ENCODE data around the gene RAB31. TPM values are rescaled to one million over a fixed set of nuclear protein-coding genes. Genes with fewer than 3 reads are reported as not detected.
A peak's percentile ranks its signal among the peaks of the same experiment; 100 is the strongest.
"Not testable (repeated sequence)": the region's sequence is repeated elsewhere in the genome, so short reads cannot be mapped to it uniquely, and the experiment has no call there.

Gene RAB31
- polyA plus RNA-seq, 1 of the 3 experiments (the other 2 are of a cell fraction): 23.0 TPM

DNA sequence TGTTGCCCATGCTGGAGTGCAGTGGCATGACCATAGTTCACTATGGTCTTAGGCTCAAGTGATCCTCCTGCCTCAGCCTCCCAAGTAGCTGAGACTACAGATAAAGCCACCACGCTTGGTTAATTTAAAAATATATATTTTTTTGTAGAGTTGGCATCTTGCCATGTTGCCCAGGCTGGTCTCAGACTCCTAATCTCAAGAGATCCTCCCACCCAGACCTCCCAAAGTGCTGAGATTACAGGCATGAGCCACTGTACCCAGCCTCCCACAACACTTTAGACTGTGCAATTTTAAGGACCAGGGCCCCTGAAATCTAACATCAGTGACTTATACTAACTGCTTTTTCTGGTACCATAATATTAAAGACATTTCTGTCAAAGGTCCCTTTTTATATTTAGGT, 182.9 kb downstream of the RAB31 start:
- no peak for TF ChIP-seq EP300 (IDR thresholded peaks at IDR 0.05; ENCODE audit: borderline replicate concordance in 1 of 2, low read depth in 1 of 2, low read length in 1 of 2)
- TF ChIP-seq NRF1 (IDR thresholded peaks at IDR 0.05; ENCODE audit: low read depth, low read length): no peak
- TF ChIP-seq, protein P1, sequence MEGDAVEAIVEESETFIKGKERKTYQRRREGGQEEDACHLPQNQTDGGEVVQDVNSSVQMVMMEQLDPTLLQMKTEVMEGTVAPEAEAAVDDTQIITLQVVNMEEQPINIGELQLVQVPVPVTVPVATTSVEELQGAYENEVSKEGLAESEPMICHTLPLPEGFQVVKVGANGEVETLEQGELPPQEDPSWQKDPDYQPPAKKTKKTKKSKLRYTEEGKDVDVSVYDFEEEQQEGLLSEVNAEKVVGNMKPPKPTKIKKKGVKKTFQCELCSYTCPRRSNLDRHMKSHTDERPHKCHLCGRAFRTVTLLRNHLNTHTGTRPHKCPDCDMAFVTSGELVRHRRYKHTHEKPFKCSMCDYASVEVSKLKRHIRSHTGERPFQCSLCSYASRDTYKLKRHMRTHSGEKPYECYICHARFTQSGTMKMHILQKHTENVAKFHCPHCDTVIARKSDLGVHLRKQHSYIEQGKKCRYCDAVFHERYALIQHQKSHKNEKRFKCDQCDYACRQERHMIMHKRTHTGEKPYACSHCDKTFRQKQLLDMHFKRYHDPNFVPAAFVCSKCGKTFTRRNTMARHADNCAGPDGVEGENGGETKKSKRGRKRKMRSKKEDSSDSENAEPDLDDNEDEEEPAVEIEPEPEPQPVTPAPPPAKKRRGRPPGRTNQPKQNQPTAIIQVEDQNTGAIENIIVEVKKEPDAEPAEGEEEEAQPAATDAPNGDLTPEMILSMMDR (IDR thresholded peaks at IDR 0.05): no peak
- no peak for TF ChIP-seq TAF1 (IDR thresholded peaks at IDR 0.05; ENCODE audit: borderline replicate concordance, low read depth, low read length)
- no peak for TF ChIP-seq YY1 (IDR thresholded peaks at IDR 0.05; ENCODE audit: low read depth)
- TF ChIP-seq, protein P2, sequence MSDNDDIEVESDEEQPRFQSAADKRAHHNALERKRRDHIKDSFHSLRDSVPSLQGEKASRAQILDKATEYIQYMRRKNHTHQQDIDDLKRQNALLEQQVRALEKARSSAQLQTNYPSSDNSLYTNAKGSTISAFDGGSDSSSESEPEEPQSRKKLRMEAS (IDR thresholded peaks at IDR 0.05; ENCODE audit: low read depth): no peak
- no peak for TF ChIP-seq TCF12 (IDR thresholded peaks at IDR 0.05)
- TF ChIP-seq GABPA (IDR thresholded peaks at IDR 0.05; ENCODE audit: low read depth): no peak
- no peak for TF ChIP-seq TEAD4 (IDR thresholded peaks at IDR 0.05; ENCODE audit: borderline replicate concordance, insufficient read depth)
- WGBS (ENCODE audit: low lambda C conversion rate): 88% methylated on average over 1 of the region's 1 CpG
- H3K9me2 ChIP-seq: no peaks in the 10 kb centered on the region
- ChIA-PET POLR2A (no interaction called here), CTCF (no interaction called here)
- no peak overlapping the region for H2AFZ ChIP-seq (ENCODE audit: low read depth)
- H3K27ac ChIP-seq (ENCODE audit: low read depth in 2 of 2, low read length in 1 of 2): peak overlapping the region in 1 of 2 experiments; percentile 11; a peak in 1 of 4 replicates
- no peaks in the 10 kb centered on the region for H3K36me3 ChIP-seq (replicated peaks in 1 of 2; ENCODE audit: control insufficient read depth in 1 of 2, insufficient read depth in 2 of 2, low read length in 1 of 2)
- no peaks in the 10 kb centered on the region for H3F3A ChIP-seq (replicated peaks; ENCODE audit: insufficient read depth)
- H3K9ac ChIP-seq: no peak overlapping the region
- no peaks in the 10 kb centered on the region for H3K9me3 ChIP-seq
- DNase-seq: no peak
- no peaks in the 10 kb centered on the region for H3K27me3 ChIP-seq (ENCODE audit: insufficient read depth)
- H3K4me3 ChIP-seq (ENCODE audit: low read depth in 2 of 2, low read length in 1 of 2): no peak overlapping the region
- H4K20me1 ChIP-seq (ENCODE audit: insufficient read depth): no peaks in the 10 kb centered on the region
- no peaks in the 10 kb centered on the region for H3K4me1 ChIP-seq (ENCODE audit: control insufficient read depth in 1 of 2, insufficient read depth in 2 of 2, low read depth in 1 of 2, low read length in 1 of 2)
- H3K4me2 ChIP-seq: no peak overlapping the region
- no peaks in the 10 kb centered on the region for H3K79me2 ChIP-seq (ENCODE audit: insufficient read depth)

DNA sequence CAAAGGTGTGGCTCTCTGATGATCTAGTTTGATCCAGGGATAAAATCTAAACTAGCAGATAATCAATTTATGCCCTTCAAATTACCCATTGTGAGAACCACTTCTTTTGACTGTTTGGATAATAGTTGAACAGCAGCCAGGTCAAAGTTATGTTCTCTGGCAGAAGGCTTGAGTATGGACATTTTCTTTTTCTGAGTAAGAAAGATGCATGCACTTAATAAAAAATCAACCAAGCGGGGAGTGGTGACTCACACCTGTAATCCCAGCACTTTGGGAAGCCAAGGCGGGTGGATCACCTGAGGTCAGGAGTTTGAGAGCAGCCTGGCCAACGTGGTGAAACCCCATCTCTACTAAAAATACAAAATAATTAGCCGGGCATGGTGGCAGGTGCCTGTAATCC, 183.4 kb downstream of the RAB31 start:
- H3K36me3 ChIP-seq (replicated peaks in 1 of 2; ENCODE audit: control insufficient read depth in 1 of 2, insufficient read depth in 2 of 2, low read length in 1 of 2); H3K9ac ChIP-seq; H3K4me3 ChIP-seq (ENCODE audit: low read depth in 2 of 2, low read length in 1 of 2); H3K27me3 ChIP-seq (ENCODE audit: insufficient read depth); H2AFZ ChIP-seq (ENCODE audit: low read depth); H3K79me2 ChIP-seq (ENCODE audit: insufficient read depth); H3F3A ChIP-seq (replicated peaks; ENCODE audit: insufficient read depth); H3K4me2 ChIP-seq; H4K20me1 ChIP-seq (ENCODE audit: insufficient read depth); DNase-seq; H3K4me1 ChIP-seq (ENCODE audit: control insufficient read depth in 1 of 2, insufficient read depth in 2 of 2, low read depth in 1 of 2, low read length in 1 of 2); H3K9me2 ChIP-seq; H3K9me3 ChIP-seq; POLR2A ChIA-PET: not testable (repeated sequence)
- TF ChIP-seq JUND (IDR thresholded peaks at IDR 0.05): peak; percentile 26; the same call in 1 of the 2 replicates
- peak; percentile 27; the same call in 1 of the 2 replicates for TF ChIP-seq TCF12 (IDR thresholded peaks at IDR 0.05)
- TF ChIP-seq FOSL2 (IDR thresholded peaks at IDR 0.05; ENCODE audit: borderline replicate concordance, low read depth): peak; percentile 37; the same call in 1 of the 2 replicates
- H3K27ac ChIP-seq (ENCODE audit: low read depth in 2 of 2, low read length in 1 of 2): peak overlapping the region in 1 of 2 experiments; percentile 11; a peak in 1 of 4 replicates
- CTCF ChIA-PET: interaction anchor here (0.6 kb wide), 1 partner anchor 98 kb away, joined by 4 read pairs; no protein-coding TSS in a partner anchor
- WGBS (ENCODE audit: low lambda C conversion rate): 54% methylated on average over 4 of the region's 4 CpGs

Measured in SK-N-SH (cell line).